GM21526 (cell line): ENCODE results near the gene TRIM68.

Experiments
- ATAC-seq: cut with Tn5 transposase; IDR thresholded peaks from one replicate; pipeline ENCODE4 v1.9.1; 2021; ENCODE audit warnings: moderate library complexity; ENCODE audit not compliant: unreplicated experiment, low FRiP score

The TRIM68 gene

GRCh38 chr11:4606231-4607015, 1.6 kb downstream of the TRIM68 start:
- no peak for ATAC-seq

- no peak for ATAC-seq
Measured at GRCh38 chr11:4605057-4605456, 3.0 kb downstream of the TRIM68 start.

GRCh38 chr11:4593739-4594138, 14.3 kb downstream of the TRIM68 start, which contains the start of gene OR52I1:
Gene OR52I1, plus strand, starts transcription at chr11:4594039. Its CDS starts 0 bp downstream, at chr11:4594039.
- ATAC-seq, result no peak

- no peak for ATAC-seq
Measured at GRCh38 chr11:4589017-4589416, 19.0 kb downstream of the TRIM68 start.

GRCh38 chr11:4581443-4581842, 26.6 kb downstream of the TRIM68 start, which contains the start of gene OR52I2:
Gene OR52I2, plus strand, starts transcription at chr11:4581743.
- no peak for ATAC-seq

- ATAC-seq, result no peak
Measured at GRCh38 chr11:4580124-4580523, 27.9 kb downstream of the TRIM68 start.

GRCh38 chr11:4578624-4579023, 29.4 kb downstream of the TRIM68 start:
- no peak for ATAC-seq

- ATAC-seq, result no peak
Measured at GRCh38 chr11:4577761-4578160, 30.3 kb downstream of the TRIM68 start.

- no peak for ATAC-seq
Measured at GRCh38 chr11:4576880-4577279, 31.2 kb downstream of the TRIM68 start.

- ATAC-seq, result no peak
Measured at GRCh38 chr11:4569075-4569474, 39.0 kb downstream of the TRIM68 start.

GRCh38 chr11:4565371-4565770, 42.7 kb downstream of the TRIM68 start:
- no peak for ATAC-seq

GRCh38 chr11:4560467-4560866, 47.6 kb downstream of the TRIM68 start:
- no peak for ATAC-seq

- no peak for ATAC-seq
Measured at GRCh38 chr11:4559527-4560440, 48.2 kb downstream of the TRIM68 start.

- no peak for ATAC-seq
Measured at GRCh38 chr11:4551346-4551979, 56.6 kb downstream of the TRIM68 start.
